ENCODE data around the gene ZNF474. TPM values are rescaled to one million over a fixed set of nuclear protein-coding genes. Genes with fewer than 3 reads are reported as not detected.

ZNF474 gene
- total and polyA plus RNA-seq, 2 of the 8 experiments (the other 6 are each of a cell fraction or from before 2014, with no cell fraction given): not detected

DNA sequence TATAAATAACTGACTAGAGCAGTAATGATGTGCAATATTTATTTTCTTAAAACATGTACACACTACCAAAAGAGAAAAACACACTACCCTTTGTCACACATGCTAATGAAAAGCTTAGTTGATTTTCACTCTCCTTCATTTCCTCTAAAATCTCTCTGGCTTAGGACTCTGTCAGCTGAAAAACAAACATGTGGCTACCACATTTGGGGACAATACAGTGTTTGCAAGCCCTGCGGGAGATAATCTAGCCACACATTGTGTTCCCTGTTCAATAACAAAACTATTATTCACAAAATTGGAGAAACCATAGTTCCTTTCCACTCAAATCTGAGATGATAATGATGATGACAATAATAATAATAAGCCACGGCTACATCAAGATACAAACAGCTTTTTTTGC, 47.8 kb upstream of the ZNF474 start:
- DNase-seq (ENCODE audit: low read depth in 1 of 2, low spot score in 2 of 2): no peak
- no peak overlapping the region for H3K14ac ChIP-seq (ENCODE audit: insufficient read length)
- H3K23me2 ChIP-seq (ENCODE audit: low read depth, low read length): peaks cover 17% of the 10 kb centered on the region
- no peak overlapping the region for H2AFZ ChIP-seq (ENCODE audit: low read length)
- no peaks in the 10 kb centered on the region for H3K79me2 ChIP-seq (ENCODE audit: control insufficient read depth in 1 of 2, insufficient read depth in 2 of 2, low read length in 2 of 2)
- H2AK5ac ChIP-seq (ENCODE audit: low read depth, low read length): no peak overlapping the region
- ChIA-PET POLR2A (ENCODE audit: partially characterized antibody) (no interaction called here), CTCF (ENCODE audit: partially characterized antibody) (interaction anchor here (0.6 to 2.4 kb wide), 3 partner anchors 11 to 75 kb away, joined by 3 to 12 read pairs (median 9); no protein-coding TSS in a partner anchor)
- H3K56ac ChIP-seq (replicated peaks; ENCODE audit: insufficient read length, low read depth, low read length): no peak overlapping the region
- no peak overlapping the region for H4K5ac ChIP-seq (ENCODE audit: insufficient read length, low read depth, low read length)
- no peak overlapping the region for H2BK120ac ChIP-seq (replicated peaks; ENCODE audit: low read depth, low read length)
- no peaks in the 10 kb centered on the region for H3K36me3 ChIP-seq (ENCODE audit: control insufficient read depth in 2 of 4, insufficient read depth in 4 of 4, low read length in 3 of 4)
- no peak overlapping the region for H3K18ac ChIP-seq (ENCODE audit: extremely low read depth, low read length)
- H2BK15ac ChIP-seq (ENCODE audit: low read length): no peak overlapping the region
- no peak overlapping the region for H4K91ac ChIP-seq (replicated peaks; ENCODE audit: insufficient read length, low read length)
- no peak for FAIRE-seq
- no peak overlapping the region for H3K4me3 ChIP-seq (ENCODE audit: extremely low read depth in 1 of 4, insufficient read depth in 2 of 4, low read depth in 3 of 4, low read length in 4 of 4)
- no peak overlapping the region for H2BK5ac ChIP-seq (ENCODE audit: low read depth, low read length)
- no peak overlapping the region for H3K9ac ChIP-seq (replicated peaks in 1 of 4; ENCODE audit: extremely low read depth in 1 of 4, low read depth in 3 of 4, low read length in 3 of 4)
- H2BK12ac ChIP-seq (ENCODE audit: low read depth, low read length): no peak overlapping the region
- H3K4me2 ChIP-seq (ENCODE audit: insufficient read depth in 1 of 2, low read depth in 2 of 2, low read length in 2 of 2): no peak overlapping the region
- peaks cover 2 to 29% (median 22%) of the 10 kb centered on the region in 4 experiments for H3K27me3 ChIP-seq (replicated peaks in 1 of 4; ENCODE audit: control insufficient read depth in 3 of 4, extremely low read depth in 1 of 4, insufficient read depth in 3 of 4, low read length in 3 of 4)
- no peaks in the 10 kb centered on the region for H3K79me1 ChIP-seq (ENCODE audit: low read depth, low read length)
- H2BK20ac ChIP-seq (ENCODE audit: low read length): no peak overlapping the region
- H3K4ac ChIP-seq (replicated peaks; ENCODE audit: insufficient read length, low read depth, low read length): no peak overlapping the region
- no peaks in the 10 kb centered on the region for H4K20me1 ChIP-seq (replicated peaks in 1 of 2; ENCODE audit: control insufficient read depth in 1 of 2, insufficient read depth in 2 of 2, low read length in 2 of 2)
- H3K23ac ChIP-seq (ENCODE audit: insufficient read length): no peak overlapping the region
- H3K4me1 ChIP-seq (replicated peaks in 1 of 4; ENCODE audit: control insufficient read depth in 3 of 4, insufficient read depth in 4 of 4, low read length in 3 of 4): peaks cover 0 to 6% (median 3%) of the 10 kb centered on the region in 4 experiments; a peak in 4 of 7 replicates
- no peaks in the 10 kb centered on the region for H3K9me3 ChIP-seq (ENCODE audit: insufficient read depth in 2 of 2, low read depth in 1 of 2, low read length in 1 of 2)
- no peak overlapping the region for H3K27ac ChIP-seq (ENCODE audit: low read depth, low read length)
- TF ChIP-seq CBX5 (IDR thresholded peaks at IDR 0.05; ENCODE audit: low read depth, low read length) (no peak), PHF8 (conservative IDR thresholded peaks at IDR 0.05; ENCODE audit: low read depth, low read length) (no peak), TAF1 (IDR thresholded peaks at IDR 0.05; ENCODE audit: low read depth, low read length) (no peak)
- WGBS, 2 experiments (ENCODE audit: extremely low coverage in 1 of 2, insufficient coverage in 1 of 2, insufficient read length in 1 of 2, insufficient replicate concordance in 2 of 2, low coverage in 1 of 2, low lambda C conversion rate in 2 of 2, missing lambda C conversion rate in 1 of 2): 95% methylated on average over 2 of the region's 2 CpGs; no CpG with 5 or more reads in 1 of the 2 experiments
- no peak overlapping the region for H4K8ac ChIP-seq (ENCODE audit: extremely low read depth, insufficient read depth, low read length)

Measured in H1 (cell line).